Esophagus squamous epithelium (tissue), 5 donors: ENCODE measurements around the gene LOXL1. TPM values are rescaled to one million over a fixed set of nuclear protein-coding genes. Genes with fewer than 3 reads are reported as not detected.

Experiments used
- DNase-seq: peaks from one replicate; lab custom pipeline; 2025; lab: John Stamatoyannopoulos, UW
- H3K27ac ChIP-seq, 4 donors: fragments of 200-600 bp; sonication (generic); one replicate each; pipeline ENCODE4 v1.5.1; 2016 to 2019; ENCODE audit warnings: mild to moderate bottlenecking in 1 of 4
- H3K27me3 ChIP-seq, 4 donors: fragments of 200-600 bp; sonication (generic); 1 replicate in 3 of 4; 2 replicates in 1 of 4; pipeline versions ENCODE4 v1.5.1 to v1.6.0; 2017 to 2021; ENCODE audit warnings: antibody characterized with exemption in 1 of 4
- H3K36me3 ChIP-seq, 3 donors: fragments of 200-600 bp; sonication (generic); one replicate each; pipeline ENCODE4 v1.5.1; 2016 to 2019
- H3K4me1 ChIP-seq, 3 donors: fragments of 200-600 bp; sonication (generic); one replicate each; pipeline ENCODE4 v1.5.1; 2017 to 2019
- H3K4me3 ChIP-seq, 4 donors: fragments of 200-600 bp; sonication (generic); 1 replicate in 3 of 4; 2 replicates in 1 of 4; pipeline ENCODE4 v1.5.1; 2016 to 2019; ENCODE audit warnings: mild to moderate bottlenecking in 2 of 4, moderate library complexity in 1 of 4
- H3K9me3 ChIP-seq, 3 donors: fragments of 200-600 bp; sonication (generic); one replicate each; pipeline ENCODE4 v1.5.1; 2016 to 2019
- POLR2A ChIP-seq, 4 donors: fragments of 450-650 bp; IDR thresholded peaks; one replicate each; pipeline ENCODE4 v1.6.1; 2017; ENCODE audit warnings: antibody characterized with exemption in 4 of 4, mild to moderate bottlenecking in 4 of 4, moderate library complexity in 3 of 4
- WGBS, 2 donors: methylation state at CpG; one replicate each; pipeline ENCODE4 v1.1.5; 2018; 5-methylcytosine and 5-hydroxymethylcytosine counted together
- intact Hi-C: fragments of 100-400 bp; cut with DNase I; formaldehyde crosslinking; loops from one replicate; pipeline ENCODE4 v1.15.0; 2022
- total RNA-seq, 4 donors: library from RNA; depleted of rRNA; stranded (reverse); fragments of >200 nt; gene quantifications; one replicate each; pipeline ENCODE4 v1.1.0, GENCODE V29; 2016
- TF ChIP-seq, protein P1 (sequence below), 6 experiments: fragments of 450-650 bp in 4 of 6; fragments of 200-600 bp in 2 of 6; sonication (generic) in 2 of 6; IDR thresholded peaks; one replicate each; pipeline ENCODE4 v1.5.1; 2016 to 2019; ENCODE audit warnings: antibody characterized with exemption in 6 of 6, mild to moderate bottlenecking in 4 of 6, moderate library complexity in 4 of 6
- donor health status: DM: yes; HTN: yes; CAD: no.

The LOXL1 gene
- total RNA-seq, 4 donors from 2014 or later: 4.3 to 7.7 (median 6.3) TPM

DNA sequence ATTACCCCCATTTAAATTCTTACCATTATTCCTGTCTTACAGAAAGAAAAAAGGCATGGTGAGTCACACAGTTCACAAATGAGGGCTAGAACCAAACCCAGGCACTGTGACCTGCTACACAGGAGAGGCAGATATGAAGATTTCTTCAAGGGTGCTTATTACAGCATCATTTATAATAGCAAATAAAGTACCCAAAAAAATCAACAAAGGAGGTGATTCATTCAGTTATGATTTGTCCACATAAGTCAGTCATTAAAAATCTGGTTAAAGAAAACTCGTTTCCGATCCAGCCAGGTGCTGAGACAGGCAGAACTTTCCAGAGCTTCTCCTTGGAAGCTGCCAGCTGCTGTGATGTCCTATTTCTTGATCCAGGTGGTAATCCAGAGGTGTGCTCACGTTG is 7.5 kb upstream of the LOXL1 start:
- Histone ChIP-seq H3K27ac (no peak overlapping the region), H3K4me1 (peaks cover 13 to 31% (median 20%) of the 10 kb centered on the region in 3 donors), H3K27me3 (no peaks in the 10 kb centered on the region), H3K36me3 (no peaks in the 10 kb centered on the region), H3K4me3 (no peak overlapping the region), H3K9me3 (no peaks in the 10 kb centered on the region)
- DNase-seq: no peak
- TF ChIP-seq, protein P1, sequence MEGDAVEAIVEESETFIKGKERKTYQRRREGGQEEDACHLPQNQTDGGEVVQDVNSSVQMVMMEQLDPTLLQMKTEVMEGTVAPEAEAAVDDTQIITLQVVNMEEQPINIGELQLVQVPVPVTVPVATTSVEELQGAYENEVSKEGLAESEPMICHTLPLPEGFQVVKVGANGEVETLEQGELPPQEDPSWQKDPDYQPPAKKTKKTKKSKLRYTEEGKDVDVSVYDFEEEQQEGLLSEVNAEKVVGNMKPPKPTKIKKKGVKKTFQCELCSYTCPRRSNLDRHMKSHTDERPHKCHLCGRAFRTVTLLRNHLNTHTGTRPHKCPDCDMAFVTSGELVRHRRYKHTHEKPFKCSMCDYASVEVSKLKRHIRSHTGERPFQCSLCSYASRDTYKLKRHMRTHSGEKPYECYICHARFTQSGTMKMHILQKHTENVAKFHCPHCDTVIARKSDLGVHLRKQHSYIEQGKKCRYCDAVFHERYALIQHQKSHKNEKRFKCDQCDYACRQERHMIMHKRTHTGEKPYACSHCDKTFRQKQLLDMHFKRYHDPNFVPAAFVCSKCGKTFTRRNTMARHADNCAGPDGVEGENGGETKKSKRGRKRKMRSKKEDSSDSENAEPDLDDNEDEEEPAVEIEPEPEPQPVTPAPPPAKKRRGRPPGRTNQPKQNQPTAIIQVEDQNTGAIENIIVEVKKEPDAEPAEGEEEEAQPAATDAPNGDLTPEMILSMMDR (IDR thresholded peaks at IDR 0.05): no peak
- TF ChIP-seq POLR2A (IDR thresholded peaks at IDR 0.05): no peak
- WGBS, 2 donors: 54 to 57% methylated on average over 3 of the region's 3 CpGs
- intact Hi-C loops: no loop called here

DNA sequence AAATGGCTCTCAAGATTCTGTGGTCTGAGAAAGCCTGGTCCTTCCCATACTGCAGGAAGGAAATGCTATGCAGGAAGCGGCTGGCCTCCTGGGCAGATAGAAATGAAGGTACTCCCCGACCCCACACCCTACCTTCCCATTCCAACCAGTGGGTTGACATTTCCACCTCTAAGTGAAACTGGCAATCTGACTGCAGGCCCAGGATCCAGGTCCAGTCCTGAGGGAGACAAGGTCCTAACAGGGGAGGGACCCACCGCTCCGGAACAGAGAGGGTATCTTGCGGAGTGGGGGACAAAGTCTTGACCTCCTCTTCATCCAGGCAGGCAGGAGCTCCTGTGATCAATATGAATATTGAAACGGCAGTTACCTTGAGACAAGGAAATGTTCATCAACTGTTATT is 6.6 kb upstream of the LOXL1 start:
- no peaks in the 10 kb centered on the region for H3K9me3 ChIP-seq
- peak overlapping the region in 1 of 4 donors; percentile 6 for H3K27ac ChIP-seq
- WGBS, 2 donors: 77 to 88% methylated on average over 6 of the region's 6 CpGs
- DNase-seq: no peak
- no peak overlapping the region for H3K4me3 ChIP-seq
- TF ChIP-seq, protein P1 (IDR thresholded peaks at IDR 0.05): no peak
- no peak for TF ChIP-seq POLR2A (IDR thresholded peaks at IDR 0.05)
- intact Hi-C loops: no loop called here
- no peaks in the 10 kb centered on the region for H3K27me3 ChIP-seq
- H3K36me3 ChIP-seq: no peaks in the 10 kb centered on the region
- H3K4me1 ChIP-seq: peaks cover 22 to 40% (median 29%) of the 10 kb centered on the region in 3 donors

DNA sequence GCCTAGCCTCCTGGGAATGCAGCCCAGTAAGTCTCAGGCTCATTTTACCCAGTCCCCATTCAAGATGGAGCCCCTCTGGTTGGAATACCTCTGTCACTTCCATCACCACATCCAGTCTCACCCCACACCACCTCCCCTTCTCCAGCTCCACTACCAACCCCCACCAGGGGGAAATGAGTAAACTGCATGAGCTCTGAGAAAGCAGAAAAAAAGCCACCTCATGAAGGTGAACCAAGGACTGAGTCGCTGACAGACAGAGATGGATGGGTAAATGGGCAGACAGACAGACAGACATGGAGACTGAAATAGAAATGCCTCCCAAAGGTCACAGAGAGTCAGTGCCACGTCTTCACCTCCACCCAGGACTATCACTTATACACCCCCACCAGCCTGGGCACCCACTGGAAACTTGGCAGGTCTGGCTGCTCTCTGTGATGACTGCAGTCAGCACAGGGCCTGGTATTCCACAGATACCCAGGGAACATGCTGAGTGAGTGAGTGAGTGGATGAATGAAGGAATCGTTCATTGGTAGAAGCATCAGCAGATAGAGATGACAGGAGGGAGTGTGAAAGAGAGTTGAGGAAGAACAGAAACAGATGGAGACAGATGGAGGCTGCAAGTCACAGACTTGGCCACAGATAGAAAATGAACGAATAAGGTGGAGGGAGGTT is 4.9 kb upstream of the LOXL1 start:
- Histone ChIP-seq H3K27me3 (no peaks in the 10 kb centered on the region), H3K4me1 (peaks cover 26 to 57% (median 45%) of the 10 kb centered on the region in 3 donors), H3K36me3 (no peaks in the 10 kb centered on the region), H3K27ac (peak overlapping the region in 2 of 4 donors; percentile 85 to 89), H3K4me3 (no peak overlapping the region), H3K9me3 (no peaks in the 10 kb centered on the region)
- TF ChIP-seq POLR2A (IDR thresholded peaks at IDR 0.05): no peak
- TF ChIP-seq, protein P1 (IDR thresholded peaks at IDR 0.05): no peak
- DNase-seq: no peak
- WGBS, 2 donors: 73 to 79% methylated on average over 4 of the region's 4 CpGs
- intact Hi-C loops: no loop called here

DNA sequence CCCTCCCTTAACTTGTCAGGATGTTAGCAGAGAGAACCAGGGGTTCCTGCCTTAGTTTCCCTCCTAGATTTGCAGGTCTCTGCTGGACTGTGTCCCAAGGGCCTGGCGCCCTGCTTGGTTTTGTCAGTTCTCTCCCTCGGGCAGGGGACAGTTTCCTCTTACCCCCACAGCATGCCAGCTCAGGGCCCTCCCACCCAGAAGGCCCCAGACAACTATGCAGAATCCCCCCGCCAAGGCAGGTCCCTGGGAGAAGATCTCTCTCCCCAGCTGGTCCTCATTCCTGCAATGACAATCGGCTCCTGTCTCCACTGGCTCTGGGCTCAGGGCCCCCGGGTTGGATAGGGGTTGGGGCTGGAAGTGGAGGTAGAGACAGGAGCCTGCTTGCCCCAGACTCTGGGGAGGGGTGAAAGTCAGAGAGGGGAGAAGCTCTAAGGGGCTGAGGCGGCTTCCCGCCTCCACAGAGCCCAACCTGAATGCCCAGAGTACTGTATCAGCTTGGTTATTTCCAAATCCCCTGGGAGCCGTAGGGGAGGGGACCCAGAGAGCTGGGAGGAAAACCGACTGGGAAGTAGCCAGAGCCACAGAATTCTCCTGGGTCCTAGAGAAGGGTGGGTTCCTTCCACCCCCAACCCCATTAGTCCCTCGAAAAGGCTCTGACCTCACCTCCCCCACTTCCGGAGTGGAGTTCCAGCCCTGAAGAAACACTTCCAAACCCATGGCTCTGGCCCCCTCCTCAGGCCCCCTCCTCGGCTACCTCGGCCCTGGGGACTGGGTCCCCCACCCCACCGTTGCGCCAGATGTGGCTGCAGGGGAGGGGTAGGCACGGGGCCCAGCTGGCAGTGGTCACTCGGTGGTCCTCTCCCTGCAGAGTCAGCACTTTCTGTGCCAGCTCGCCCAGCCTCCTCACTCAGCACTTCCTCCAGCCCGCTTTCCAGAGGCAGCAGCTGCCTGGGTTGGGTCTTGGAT is 3.8 kb upstream of the LOXL1 start:
- Histone ChIP-seq H3K27ac (peak overlapping the region; percentile 20 to 90 (median 87)), H3K4me1 (peaks cover 37 to 68% (median 48%) of the 10 kb centered on the region in 3 donors), H3K9me3 (no peaks in the 10 kb centered on the region), H3K27me3 (peaks cover 0 to 9% (median 0%) of the 10 kb centered on the region in 4 donors), H3K4me3 (no peak overlapping the region), H3K36me3 (no peaks in the 10 kb centered on the region)
- no peak for TF ChIP-seq POLR2A (IDR thresholded peaks at IDR 0.05)
- TF ChIP-seq, protein P1 (IDR thresholded peaks at IDR 0.05): no peak
- intact Hi-C loops: no loop called here
- WGBS, 2 donors: 17 to 30% methylated on average over 1 to 10 of the region's 19 CpGs
- DNase-seq: no peak

DNA sequence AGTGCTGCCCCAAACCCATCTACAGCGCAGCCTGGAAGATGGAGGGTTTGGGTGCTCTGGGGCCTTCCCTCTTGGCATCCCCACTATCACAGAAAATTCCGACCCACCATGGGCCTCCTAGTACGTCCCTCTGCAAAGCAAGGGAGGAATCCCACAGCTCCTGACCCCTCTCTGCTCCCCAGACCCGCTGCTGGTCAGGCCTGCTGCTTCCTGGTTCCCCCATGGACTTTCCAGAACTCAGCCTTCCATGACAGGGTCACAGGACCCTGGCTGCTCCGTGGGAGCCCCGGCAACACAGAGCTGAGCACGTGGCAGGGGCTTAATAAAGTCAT is 3.1 kb upstream of the LOXL1 start:
- intact Hi-C loops: no loop called here
- H3K27ac ChIP-seq: peak overlapping the region; percentile 11 to 90 (median 87)
- no peaks in the 10 kb centered on the region for H3K9me3 ChIP-seq
- peaks cover 43 to 75% (median 52%) of the 10 kb centered on the region in 3 donors for H3K4me1 ChIP-seq
- no peak overlapping the region for H3K4me3 ChIP-seq
- DNase-seq: no peak
- H3K36me3 ChIP-seq: no peaks in the 10 kb centered on the region
- TF ChIP-seq POLR2A (IDR thresholded peaks at IDR 0.05): no peak
- TF ChIP-seq, protein P1 (IDR thresholded peaks at IDR 0.05): no peak
- peaks cover 0 to 14% (median 0%) of the 10 kb centered on the region in 4 donors for H3K27me3 ChIP-seq
- 74 to 80% methylated on average over 2 to 7 of the region's 7 CpGs for WGBS, 2 donors
